NCI-H2196 treated with DMSO at 0.1 percent for 48 hours (cell line): ENCODE results near the gene TMEM218.
"Not testable (repeated sequence)": the region's sequence is repeated elsewhere in the genome, so short reads cannot be mapped to it uniquely, and the experiment has no call there.

Source experiments
- DNase-seq: peaks from one replicate; lab custom pipeline; 2025; ENCODE audit not compliant: unreplicated experiment; lab: John Stamatoyannopoulos, UW

The TMEM218 gene

DNA sequence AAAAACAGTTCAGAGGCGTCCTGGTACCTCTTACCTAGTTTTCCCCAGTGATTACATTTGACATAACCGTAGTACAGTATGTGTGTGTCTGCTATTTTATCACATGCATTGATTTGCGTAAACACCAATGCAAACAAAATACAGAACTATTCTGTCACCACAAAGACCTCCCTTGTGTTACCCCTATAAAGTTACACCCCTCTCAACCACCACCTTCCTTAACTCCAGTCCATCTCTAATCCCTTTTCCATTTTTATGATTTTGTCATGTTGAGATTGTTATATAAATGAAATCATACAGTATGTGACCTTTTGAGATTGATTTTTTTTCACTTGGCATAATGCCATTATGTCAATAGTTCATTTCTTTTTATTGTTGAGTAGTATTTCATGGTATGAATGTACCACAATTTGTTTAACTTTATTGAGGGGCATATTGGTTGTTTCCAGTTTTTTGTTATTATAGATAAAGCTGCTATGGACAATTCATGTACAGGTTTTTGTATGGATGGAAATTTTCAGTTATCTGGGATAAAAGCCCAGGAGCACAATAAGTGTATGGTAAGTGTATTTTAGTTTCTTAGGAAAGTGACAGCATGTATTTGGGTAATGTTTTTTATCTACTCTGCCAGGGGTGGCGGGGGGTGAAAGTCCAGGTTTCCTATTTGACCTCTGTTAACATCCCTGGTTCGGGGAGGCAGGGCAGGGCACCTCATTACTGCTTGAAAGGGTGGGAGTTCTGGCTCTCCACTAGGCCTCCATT, 54.3 kb downstream of the TMEM218 start:
- no peak for DNase-seq

DNA sequence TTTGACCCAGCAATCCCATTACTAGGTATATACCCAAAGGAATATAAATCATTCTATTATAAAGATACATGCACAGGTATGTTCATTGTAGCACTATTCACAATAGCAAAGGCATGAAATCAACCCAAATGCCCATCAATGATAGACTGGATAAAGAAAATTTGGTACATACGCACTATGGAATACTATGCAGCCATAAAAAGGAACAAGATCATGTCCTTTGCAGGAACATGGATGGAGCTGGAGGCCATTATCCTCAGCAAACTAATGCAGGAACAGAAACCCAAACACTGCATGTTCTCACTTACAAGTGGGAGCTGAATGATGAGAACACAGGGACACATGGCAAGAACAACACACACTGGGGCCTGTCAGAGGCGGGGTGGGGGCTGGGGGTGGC, 55.3 kb downstream of the TMEM218 start:
- not testable (repeated sequence) for DNase-seq

DNA sequence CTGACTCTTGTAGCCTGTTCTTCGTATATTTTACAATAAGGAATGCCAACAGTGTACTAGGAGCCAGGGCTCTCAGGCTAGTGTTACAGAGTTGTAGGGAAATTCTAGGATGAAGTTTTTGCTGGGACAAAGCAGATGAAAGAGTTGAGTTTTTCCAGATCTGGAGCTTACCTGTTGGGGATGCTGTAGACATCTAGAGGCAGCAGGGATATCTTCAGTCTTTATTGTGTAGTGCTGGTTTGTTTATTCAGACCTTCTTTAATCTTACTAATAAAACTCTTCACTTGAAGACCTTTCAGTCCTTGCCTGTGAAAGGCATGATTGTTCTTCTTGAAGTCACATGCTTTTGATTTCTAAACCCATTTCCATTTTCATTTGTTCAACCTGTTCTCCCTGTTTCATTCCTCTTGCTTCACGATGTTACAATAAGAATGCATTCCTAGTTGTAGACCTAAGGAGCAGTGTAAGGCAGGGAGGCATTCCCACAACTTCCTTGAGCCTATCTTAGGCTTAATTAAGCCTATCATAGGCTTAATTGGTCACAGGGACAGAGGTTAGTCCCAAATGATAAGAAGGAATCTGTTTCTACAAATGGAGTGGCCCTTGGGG, 56.2 kb downstream of the TMEM218 start:
- DNase-seq, result no peak

DNA sequence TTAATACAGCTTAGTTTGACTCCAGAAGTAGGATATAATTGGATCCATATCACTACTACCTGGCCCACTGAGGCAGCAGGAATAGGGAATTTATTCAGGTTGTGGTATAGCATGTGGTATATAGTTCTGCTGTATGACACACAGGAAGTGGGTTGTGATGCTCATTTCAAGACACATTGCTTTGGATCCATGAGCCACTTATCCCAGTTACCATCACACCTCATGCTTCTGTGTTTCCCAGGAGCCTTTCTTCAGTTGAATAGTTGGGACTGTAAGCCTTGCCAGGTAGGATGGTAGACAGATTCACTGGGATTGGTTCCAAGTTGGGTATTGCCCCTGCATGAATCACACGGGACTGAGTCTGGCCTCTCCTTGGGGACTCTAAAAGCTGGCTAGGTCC, 58.3 kb downstream of the TMEM218 start:
- DNase-seq, result no peak

DNA sequence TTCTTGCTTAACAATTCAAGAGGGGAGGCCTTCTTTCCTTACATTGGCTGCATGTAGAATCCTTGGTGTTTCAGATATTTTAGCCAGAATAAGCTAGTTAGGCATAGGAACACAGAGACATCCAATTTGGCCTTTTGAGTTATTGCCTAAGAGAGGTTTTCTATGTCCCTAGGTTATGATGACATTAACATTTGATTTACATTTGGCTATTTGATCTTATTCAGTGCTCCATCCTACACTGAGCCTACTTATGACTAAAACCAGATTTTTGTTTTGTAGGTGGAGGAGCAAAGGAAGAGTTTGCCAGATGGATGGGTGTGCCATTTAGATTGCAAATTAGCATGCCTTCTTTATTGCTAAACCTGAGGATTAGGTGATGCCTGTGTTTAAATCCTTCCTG, 59.4 kb downstream of the TMEM218 start:
- no peak for DNase-seq

DNA sequence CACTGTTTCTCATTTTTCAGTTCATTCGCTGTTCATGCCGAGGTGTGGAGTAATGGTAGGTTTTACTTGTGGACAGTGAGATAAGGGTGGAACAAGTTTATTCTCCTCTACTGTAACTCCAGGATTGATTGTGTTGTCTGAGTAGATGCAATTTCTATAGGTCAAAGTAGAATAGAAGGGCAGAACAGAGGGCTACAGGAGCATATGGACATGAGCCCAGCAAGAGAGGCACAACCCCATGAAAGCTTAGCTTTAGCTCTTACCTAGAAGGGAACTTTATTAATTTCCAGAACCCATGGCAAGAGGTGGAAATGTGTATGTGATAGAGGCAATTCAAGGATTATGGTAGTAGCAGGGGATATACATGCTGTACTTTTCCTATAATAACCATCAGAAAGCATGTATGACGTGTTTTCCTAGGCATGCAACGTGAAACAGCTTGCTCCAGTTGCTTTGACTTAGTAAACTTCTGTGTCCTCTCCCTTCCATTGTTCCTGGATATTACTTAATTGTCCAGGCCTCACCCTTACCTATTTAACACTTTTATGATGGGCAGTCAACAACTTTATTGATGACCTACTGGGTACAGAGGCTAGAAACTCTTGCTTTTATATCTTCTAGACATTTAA, 62.1 kb downstream of the TMEM218 start:
- no peak for DNase-seq
